ENCODE measurements around the gene P2RY8.
"Not testable (repeated sequence)": the region's sequence is repeated elsewhere in the genome, so short reads cannot be mapped to it uniquely, and the experiment has no call there.

The P2RY8 gene

GRCh38 chrX:1521459-1521956 lies 15.5 kb downstream of the P2RY8 start:
- DNase-seq: no peak

DNA sequence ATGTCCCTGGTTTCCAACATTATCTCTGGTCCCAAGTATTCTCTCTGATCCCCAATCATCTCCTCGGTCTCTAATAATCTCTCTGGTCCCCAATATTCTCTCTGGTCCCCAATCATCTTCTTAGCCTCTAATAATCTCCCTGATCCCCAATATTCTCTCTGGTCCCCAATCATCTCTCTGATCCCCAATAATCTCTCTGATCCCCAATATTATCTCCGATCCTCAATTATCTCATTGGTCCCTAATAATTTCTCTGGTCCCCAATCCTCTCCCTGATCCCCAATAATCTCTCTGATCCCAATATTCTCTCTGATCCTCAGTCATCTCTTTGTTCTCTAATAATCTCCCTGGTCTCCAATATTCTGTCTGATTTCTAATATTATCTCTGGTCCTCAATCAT lies 16.6 kb downstream of the P2RY8 start:
- DNase-seq: no peak

- no peak for DNase-seq
Measured at GRCh38 chrX:1519022-1519497, 17.9 kb downstream of the P2RY8 start.

- DNase-seq: no peak
Measured at GRCh38 chrX:1518512-1518911, 18.5 kb downstream of the P2RY8 start.

DNA sequence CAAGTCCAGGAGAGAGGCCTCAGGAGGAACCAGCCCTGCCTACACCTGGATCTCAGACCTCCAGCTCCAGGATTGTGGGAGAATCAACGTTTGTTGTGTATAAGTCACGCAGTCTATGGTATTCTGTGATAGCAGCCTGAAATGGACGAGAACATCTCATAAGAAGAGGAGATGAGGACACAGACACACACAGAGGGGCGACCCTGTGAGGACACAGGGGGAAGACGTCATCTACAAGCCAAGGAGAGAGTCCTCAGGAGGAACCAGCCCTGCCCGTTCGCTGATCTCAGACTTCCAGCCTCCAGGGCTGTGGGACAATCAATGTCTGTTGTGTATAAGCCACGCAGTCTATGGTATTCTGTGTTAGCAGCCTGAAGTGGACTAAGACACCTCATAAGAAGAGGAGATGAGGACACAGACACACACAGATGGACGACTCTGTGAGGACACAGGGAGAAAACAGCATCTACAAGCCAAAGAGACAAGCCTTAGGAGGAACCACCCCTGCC lies 20.3 kb downstream of the P2RY8 start:
- no peak for DNase-seq

DNA sequence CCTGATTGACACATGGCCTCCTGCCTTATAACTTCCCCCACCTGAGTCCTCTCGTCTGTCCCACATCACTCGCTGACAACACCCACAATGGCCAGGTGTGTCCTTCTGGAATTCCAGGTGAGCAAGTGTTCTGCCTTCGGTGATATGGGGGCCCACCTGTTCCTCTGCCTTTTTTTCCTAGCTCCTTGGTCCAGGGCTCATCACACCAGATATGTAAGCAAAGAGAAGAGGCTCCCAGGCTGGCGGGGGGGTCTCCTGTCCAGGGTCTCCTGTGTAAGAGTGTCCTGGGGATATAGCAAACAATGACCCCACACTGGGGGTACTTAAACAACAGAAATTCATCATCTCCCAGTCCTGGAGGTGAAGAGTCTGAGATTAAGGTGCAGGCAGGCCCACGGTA lies 25.2 kb downstream of the P2RY8 start:
- no peak for DNase-seq

DNA sequence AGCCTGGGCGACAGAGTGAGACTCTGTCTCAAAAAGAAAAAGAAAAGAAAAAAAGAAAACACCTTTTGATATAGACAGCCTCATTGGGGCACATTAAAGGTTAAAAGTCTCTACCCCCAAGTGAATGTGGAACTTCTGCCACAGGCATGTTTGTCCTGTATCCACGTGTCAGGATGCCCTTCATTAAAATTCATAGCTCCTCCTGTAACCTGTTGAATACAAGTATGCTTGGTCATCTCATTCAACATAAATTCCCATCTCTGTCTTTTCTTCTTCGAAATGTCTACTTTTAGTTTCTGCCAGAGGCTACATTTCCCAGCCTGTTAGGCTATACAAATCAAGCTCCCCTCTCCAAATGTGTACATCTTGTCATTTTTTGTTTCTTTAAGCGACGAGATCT lies 25.8 kb downstream of the P2RY8 start:
- DNase-seq: no peak

DNA sequence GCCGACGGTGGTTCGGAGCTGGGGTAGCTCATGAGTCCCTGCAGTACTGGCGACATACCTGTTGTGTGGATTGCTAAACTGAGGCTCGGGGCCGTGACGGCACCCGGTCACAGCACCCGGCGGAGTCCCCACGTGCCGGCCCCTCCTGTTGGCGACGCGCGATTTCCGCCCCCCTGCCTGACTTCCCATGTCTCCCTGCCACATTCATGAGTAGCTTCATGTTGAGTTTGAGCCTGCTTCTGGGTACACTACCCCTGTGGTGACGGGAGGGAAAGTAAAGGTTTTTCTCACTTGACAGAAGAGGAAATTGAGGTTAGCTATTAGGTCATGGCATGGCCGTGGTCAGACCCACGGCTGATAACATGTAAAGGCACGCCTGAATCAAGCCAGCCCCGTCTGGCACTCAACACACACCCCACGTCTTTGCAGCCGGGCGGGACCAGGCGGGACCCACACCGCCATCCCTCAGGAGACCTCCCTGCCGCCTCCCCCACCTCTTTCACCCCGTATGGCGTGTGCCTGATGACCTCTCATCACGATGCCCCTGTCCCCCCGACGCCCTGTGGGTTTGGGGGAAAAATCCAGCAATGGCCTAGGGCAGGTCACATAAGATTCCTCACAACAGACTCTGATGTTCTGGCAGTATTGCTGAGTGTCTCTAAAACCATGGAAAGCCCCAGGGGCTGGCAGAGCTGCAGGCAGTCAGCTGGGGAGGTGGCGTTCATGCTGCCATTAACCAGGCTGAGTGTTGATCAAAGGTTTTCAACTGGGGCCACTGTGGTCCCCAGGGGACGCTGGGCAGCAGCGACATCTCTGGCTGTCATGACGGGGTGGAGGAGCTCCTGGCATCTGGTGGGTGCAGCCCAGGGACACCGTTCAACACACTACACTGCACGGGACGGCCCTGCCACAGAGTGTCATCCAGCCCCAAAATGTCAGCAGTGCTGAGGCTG lies 29.2 kb downstream of the P2RY8 start:
- DNase-seq: no peak

GRCh38 chrX:1506916-1507315 lies 30.1 kb downstream of the P2RY8 start:
- no peak for DNase-seq

- no peak for DNase-seq
Measured at GRCh38 chrX:1502853-1503252, 34.1 kb downstream of the P2RY8 start.

- no peak for DNase-seq
Measured at GRCh38 chrX:1502241-1502640, 34.7 kb downstream of the P2RY8 start.

- DNase-seq: no peak
Measured at GRCh38 chrX:1500701-1501624, 36.0 kb downstream of the P2RY8 start.

GRCh38 chrX:1496076-1496475 lies 40.9 kb downstream of the P2RY8 start:
- DNase-seq: no peak

DNA sequence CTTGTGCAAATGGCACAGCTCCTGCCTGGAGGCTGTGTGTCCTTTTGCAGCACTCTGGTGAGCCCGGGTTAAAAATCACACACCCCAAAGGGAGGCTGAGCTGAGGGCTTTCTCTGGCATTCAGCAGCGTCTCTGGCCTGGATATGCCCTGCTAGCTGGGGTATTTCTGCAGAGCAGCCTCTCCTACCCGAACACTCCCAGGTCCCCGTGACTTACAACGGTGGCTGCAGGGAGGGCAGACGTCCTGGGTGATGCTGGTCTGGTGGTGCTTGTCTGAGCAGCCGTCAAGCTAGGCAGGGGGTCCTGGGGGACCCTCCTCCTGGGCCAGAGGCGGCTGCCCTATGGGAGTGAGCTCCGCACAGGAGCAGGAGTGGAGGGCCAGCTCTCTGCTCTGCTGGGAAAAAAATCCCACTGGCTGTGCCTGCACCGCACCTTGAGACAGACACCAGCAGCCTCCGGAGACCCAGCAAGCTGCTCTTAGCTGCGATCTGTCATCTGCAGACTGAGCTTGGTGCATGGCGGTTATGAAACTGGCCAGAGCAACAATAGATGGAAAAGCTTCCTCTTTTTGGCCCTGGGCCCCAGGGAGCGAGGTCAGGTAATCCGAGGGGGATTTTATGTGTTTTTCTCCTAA lies 43.0 kb downstream of the P2RY8 start:
- DNase-seq: peak in 2 of 58 donors; percentile 1

DNA sequence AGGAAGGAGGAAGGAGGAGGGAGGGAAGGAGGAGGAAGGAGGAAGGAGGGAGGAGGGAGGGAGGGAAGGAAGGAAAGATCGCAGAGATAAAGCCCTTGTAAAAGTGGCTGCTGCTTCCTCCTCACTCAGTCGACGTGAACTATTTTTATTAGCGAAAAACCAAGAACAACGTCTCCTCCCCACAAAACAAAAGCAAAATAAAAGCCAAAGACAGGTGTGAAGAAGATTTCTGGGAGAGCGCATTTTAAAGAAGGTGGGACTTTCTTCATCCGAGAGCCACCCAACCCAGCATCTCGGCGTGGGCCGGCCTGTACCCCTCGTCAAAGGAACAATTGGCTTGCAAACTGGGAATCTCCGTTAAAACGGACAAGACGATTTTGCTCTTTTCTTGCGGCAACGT lies 43.6 kb downstream of the P2RY8 start:
- DNase-seq: no peak

DNA sequence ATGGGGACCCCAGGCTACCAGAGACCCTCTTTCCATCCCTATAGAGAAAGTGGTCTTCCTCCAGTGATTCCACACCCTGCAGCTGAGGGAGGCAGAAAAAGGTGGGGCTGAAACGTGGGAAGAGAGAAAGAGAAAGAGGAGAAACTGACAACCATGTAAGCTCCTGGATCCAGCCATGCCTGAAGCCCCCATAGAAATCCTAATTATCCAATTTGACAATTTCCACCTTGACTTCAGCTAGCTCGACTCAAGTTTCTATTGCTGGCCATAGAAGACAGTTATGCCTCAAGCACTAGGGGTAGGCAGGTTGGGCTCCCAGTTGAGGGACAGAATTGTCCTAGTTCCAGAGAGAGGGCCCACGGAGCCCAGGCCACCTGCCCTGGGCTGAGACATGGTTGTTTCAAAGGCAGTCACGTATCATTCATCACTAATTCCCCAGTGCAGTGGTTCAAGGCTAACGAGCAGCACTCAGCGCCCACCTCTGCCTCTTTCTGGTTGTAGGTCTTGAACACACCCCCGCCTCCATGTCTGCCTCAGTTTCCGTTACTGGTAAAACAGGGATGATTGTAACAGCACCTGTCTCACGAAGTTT lies 44.5 kb downstream of the P2RY8 start:
- no peak for DNase-seq

- no peak for DNase-seq
Measured at GRCh38 chrX:1491851-1492349, 45.1 kb downstream of the P2RY8 start.

- not testable (repeated sequence) for DNase-seq
Measured at GRCh38 chrX:1491248-1491647, 45.7 kb downstream of the P2RY8 start.

DNA sequence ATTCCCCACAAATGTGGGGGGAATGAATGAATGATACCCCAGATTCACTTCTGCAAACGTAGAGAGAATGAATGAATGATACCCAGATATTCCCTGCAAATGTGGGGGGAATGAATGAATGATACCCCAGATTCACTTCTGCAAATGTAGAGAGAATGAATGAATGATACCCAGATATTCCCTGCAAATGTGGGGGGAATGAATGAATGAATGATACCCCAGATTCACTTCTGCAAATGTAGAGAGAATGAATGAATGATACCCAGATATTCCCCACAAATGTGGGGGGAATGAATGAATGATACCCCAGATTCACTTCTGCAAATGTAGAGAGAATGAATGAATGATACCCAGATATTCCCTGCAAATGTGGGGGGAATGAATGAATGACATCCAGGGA lies 46.3 kb downstream of the P2RY8 start:
- not testable (repeated sequence) for DNase-seq

DNA sequence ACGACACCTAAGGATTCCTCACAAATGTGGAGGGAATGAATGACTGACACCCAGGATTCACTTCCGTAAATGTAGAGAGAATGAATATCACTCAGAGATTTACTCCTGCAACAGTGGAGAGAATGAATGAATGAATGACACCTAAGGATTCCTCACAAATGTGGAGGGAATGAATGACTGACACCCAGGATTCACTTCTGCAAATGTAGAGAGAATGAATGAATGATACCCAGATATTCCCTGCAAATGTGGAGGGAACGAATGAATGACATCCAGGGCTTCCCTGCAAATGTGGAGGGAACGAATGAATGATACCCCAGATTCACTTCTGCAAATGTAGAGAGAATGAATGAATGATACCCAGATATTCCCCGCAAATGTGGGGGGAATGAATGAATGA lies 47.6 kb downstream of the P2RY8 start:
- not testable (repeated sequence) for DNase-seq
